Measurements from ENCODE around the gene PEX11B. TPM values are rescaled to one million over a fixed set of nuclear protein-coding genes. Genes with fewer than 3 reads are reported as not detected.

Gene PEX11B
- total RNA-seq, 3 donors from 2014 or later (not counting 1 experiment from before 2014, with no cell fraction given): 20.6 to 26.0 (median 24.9) TPM

DNA sequence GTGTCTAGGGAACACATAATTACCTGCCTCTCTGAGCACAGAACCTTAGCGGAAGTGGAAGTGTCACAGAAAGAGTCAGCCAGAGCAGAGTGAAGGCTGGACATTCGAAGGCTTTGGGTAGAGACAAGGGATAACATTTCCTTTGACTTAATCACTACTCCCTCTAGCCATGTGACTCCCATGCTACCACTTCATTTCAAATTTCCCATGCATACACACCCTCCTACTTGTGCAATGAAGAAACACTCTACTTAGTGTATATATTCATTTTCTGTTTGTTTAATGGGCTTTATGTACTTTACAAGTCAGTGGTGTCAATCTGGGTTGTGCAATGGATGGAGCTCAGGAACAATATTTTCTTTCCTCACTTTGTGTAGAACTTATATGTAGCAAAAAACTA, 39.8 kb downstream of the PEX11B start:
- H3K4me1 Mint-ChIP-seq: no peaks in the 10 kb centered on the region
- no peaks in the 10 kb centered on the region for H3K36me3 Mint-ChIP-seq
- TF ChIP-seq, protein P1, sequence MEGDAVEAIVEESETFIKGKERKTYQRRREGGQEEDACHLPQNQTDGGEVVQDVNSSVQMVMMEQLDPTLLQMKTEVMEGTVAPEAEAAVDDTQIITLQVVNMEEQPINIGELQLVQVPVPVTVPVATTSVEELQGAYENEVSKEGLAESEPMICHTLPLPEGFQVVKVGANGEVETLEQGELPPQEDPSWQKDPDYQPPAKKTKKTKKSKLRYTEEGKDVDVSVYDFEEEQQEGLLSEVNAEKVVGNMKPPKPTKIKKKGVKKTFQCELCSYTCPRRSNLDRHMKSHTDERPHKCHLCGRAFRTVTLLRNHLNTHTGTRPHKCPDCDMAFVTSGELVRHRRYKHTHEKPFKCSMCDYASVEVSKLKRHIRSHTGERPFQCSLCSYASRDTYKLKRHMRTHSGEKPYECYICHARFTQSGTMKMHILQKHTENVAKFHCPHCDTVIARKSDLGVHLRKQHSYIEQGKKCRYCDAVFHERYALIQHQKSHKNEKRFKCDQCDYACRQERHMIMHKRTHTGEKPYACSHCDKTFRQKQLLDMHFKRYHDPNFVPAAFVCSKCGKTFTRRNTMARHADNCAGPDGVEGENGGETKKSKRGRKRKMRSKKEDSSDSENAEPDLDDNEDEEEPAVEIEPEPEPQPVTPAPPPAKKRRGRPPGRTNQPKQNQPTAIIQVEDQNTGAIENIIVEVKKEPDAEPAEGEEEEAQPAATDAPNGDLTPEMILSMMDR (IDR thresholded peaks at IDR 0.05): no peak
- no peak overlapping the region for H3K4me3 Mint-ChIP-seq
- no peaks in the 10 kb centered on the region for H3K36me3 ChIP-seq (ENCODE audit: control insufficient read depth, insufficient read depth, low read length)
- DNase-seq (no peak), ATAC-seq (no peak)
- intact Hi-C loops (cut with micrococcal nuclease): no loop called here
- H3K4me3 ChIP-seq (ENCODE audit: low read length): no peak overlapping the region
- H3K4me1 ChIP-seq (ENCODE audit: control insufficient read depth, insufficient read depth, low read length): no peaks in the 10 kb centered on the region
- H3K27me3 ChIP-seq (ENCODE audit: control insufficient read depth, insufficient read depth, low read length): peaks cover 3% of the 10 kb centered on the region
- 100% methylated on average over 1 of the region's 2 CpGs for WGBS (ENCODE audit: insufficient coverage)
- H3K9me3 ChIP-seq (ENCODE audit: control insufficient read depth, insufficient read depth, low read length): no peaks in the 10 kb centered on the region
- no peaks in the 10 kb centered on the region for H3K9me3 Mint-ChIP-seq
- H3K27me3 Mint-ChIP-seq (ENCODE audit: low read depth in 2 of 2): peaks cover 6 to 14% of the 10 kb centered on the region in 2 donors
- no peak overlapping the region for H3K27ac ChIP-seq (ENCODE audit: low read length)
- no peak overlapping the region for H3K27ac Mint-ChIP-seq

DNA sequence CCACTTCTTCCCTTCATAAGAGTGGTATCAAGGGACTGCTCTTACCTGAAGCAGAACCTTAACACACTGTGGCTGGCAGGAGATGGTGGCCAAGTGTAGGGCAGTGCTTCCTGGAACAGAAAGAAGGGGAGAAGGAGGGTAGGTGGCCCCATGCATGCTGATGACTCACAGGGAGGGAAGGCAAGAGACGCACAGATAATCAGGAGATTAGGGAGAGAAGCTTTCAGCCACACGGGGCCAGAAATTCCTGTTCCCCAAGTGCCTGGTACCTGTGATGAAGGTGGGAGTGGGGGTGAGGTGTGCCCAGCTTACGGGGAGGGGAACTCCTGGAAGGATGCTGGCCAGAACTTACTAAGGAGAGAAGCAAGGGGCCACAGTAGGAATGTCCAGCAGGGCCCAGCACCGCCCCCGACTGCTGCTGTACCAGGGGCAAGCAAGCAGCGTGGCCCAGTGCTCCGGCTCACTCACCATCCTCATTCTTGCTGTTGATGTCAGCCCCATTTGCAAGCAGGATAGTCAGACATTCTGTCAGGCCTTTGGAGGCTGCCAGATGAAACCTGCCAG, 40.5 kb downstream of the PEX11B start:
- H3K27me3 ChIP-seq (ENCODE audit: control insufficient read depth, insufficient read depth, low read length): peaks cover 3% of the 10 kb centered on the region
- ATAC-seq (no peak), DNase-seq (no peak)
- no peak overlapping the region for H3K27ac Mint-ChIP-seq
- H3K27me3 Mint-ChIP-seq (ENCODE audit: low read depth in 2 of 2): peaks cover 12 to 13% of the 10 kb centered on the region in 2 donors
- H3K4me1 ChIP-seq (ENCODE audit: control insufficient read depth, insufficient read depth, low read length): no peaks in the 10 kb centered on the region
- H3K9me3 Mint-ChIP-seq: no peaks in the 10 kb centered on the region
- H3K4me3 ChIP-seq (ENCODE audit: low read length): no peak overlapping the region
- H3K9me3 ChIP-seq (ENCODE audit: control insufficient read depth, insufficient read depth, low read length): no peaks in the 10 kb centered on the region
- H3K4me3 Mint-ChIP-seq: no peak overlapping the region
- TF ChIP-seq, protein P1 (IDR thresholded peaks at IDR 0.05): no peak
- no peaks in the 10 kb centered on the region for H3K36me3 Mint-ChIP-seq
- no peak overlapping the region for H3K27ac ChIP-seq (ENCODE audit: low read length)
- H3K4me1 Mint-ChIP-seq: peaks cover 0 to 1% of the 10 kb centered on the region in 2 donors
- WGBS (ENCODE audit: insufficient coverage): 92% methylated on average over 7 of the region's 7 CpGs
- intact Hi-C loops (cut with micrococcal nuclease): no loop called here
- H3K36me3 ChIP-seq (ENCODE audit: control insufficient read depth, insufficient read depth, low read length): no peaks in the 10 kb centered on the region

DNA sequence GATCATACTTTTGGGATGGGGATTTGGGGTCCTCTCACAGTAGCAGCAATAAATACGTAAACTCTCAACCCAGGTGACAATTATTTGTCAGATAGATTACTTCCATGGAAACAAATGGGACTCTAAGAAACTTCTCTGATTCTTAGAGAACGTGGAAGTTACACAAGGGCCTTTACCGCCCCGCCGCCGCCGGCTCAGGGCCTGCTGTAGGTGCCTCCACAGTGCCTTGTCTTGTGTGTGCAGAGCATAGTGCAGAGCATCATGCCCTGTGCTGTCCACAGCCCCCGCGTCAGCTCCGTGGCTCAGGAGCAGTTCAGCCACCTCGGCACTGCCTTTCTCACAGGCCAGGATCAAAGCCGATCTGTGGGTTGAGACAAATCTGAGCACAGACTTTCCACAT, 43.9 kb downstream of the PEX11B start:
- 95% methylated on average over 12 of the region's 12 CpGs for WGBS (ENCODE audit: insufficient coverage)
- intact Hi-C loops (cut with micrococcal nuclease): no loop called here
- Mint-ChIP-seq H3K4me1 (peaks cover 13 to 18% of the 10 kb centered on the region in 2 donors), H3K27me3 (ENCODE audit: low read depth in 2 of 2) (peaks cover 17 to 18% of the 10 kb centered on the region in 2 donors), H3K4me3 (no peak overlapping the region), H3K9me3 (no peaks in the 10 kb centered on the region), H3K27ac (no peak overlapping the region), H3K36me3 (no peaks in the 10 kb centered on the region)
- no peak for DNase-seq
- Histone ChIP-seq H3K4me3 (ENCODE audit: low read length) (no peak overlapping the region), H3K9me3 (ENCODE audit: control insufficient read depth, insufficient read depth, low read length) (no peaks in the 10 kb centered on the region), H3K27ac (ENCODE audit: low read length) (no peak overlapping the region), H3K36me3 (ENCODE audit: control insufficient read depth, insufficient read depth, low read length) (no peaks in the 10 kb centered on the region), H3K27me3 (ENCODE audit: control insufficient read depth, insufficient read depth, low read length) (peaks cover 3% of the 10 kb centered on the region), H3K4me1 (ENCODE audit: control insufficient read depth, insufficient read depth, low read length) (peaks cover 15% of the 10 kb centered on the region)
- ATAC-seq: no peak
- TF ChIP-seq, protein P1 (IDR thresholded peaks at IDR 0.05): no peak

Measured in natural killer cell (primary cell).